Central memory CD8-positive, alpha-beta T cell (primary cell): ENCODE data around the gene NOL4L.
"Not testable (repeated sequence)": the region's sequence is repeated elsewhere in the genome, so short reads cannot be mapped to it uniquely, and the experiment has no call there.

Experiments
- ATAC-seq: fragments of 150-1000 bp; cut with Tn5 transposase; replicated peaks from 2 replicates; pipeline ENCODE4 v1.10.0; 2022; ENCODE audit warnings: mild to moderate bottlenecking, moderate FRiP score, moderate number of reproducible peaks; ENCODE audit not compliant: poor library complexity, severe bottlenecking; ENCODE audit errors: extremely low read depth
- DNase-seq, 2 donors: peaks; one replicate each; pipeline ENCODE4 v3.0.0; 2021; ENCODE audit warnings: low spot score in 2 of 2
- H3K27ac Mint-ChIP-seq: one replicate; pipeline ENCODE4 v1.8.0; 2022; ENCODE audit warnings: low read depth, mild to moderate bottlenecking, moderate library complexity, mixed read lengths
- H3K27me3 Mint-ChIP-seq: one replicate; pipeline ENCODE4 v1.8.0; 2022; ENCODE audit warnings: mixed read lengths
- H3K36me3 Mint-ChIP-seq: one replicate; pipeline ENCODE4 v1.8.0; 2022; ENCODE audit warnings: mild to moderate bottlenecking, moderate library complexity, mixed read lengths; ENCODE audit not compliant: insufficient read depth
- H3K4me1 Mint-ChIP-seq: one replicate; pipeline ENCODE4 v1.8.0; 2022; ENCODE audit warnings: mixed read lengths
- H3K4me3 Mint-ChIP-seq: one replicate; pipeline ENCODE4 v1.8.0; 2022; ENCODE audit warnings: mild to moderate bottlenecking, moderate library complexity, mixed read lengths
- H3K9me3 Mint-ChIP-seq: one replicate; pipeline ENCODE4 v1.8.0; 2022; ENCODE audit warnings: mixed read lengths

The NOL4L gene

GRCh38 chr20:32431457-32431856, 153.7 kb downstream of the NOL4L start:
- Mint-ChIP-seq H3K4me3 (no peak overlapping the region), H3K36me3 (peaks cover 70% of the 10 kb centered on the region), H3K27me3 (no peaks in the 10 kb centered on the region), H3K27ac (no peak overlapping the region), H3K9me3 (no peaks in the 10 kb centered on the region), H3K4me1 (peaks cover 11% of the 10 kb centered on the region)
- no peak for ATAC-seq
- no peak for DNase-seq

- H3K27me3 Mint-ChIP-seq = no peaks in the 10 kb centered on the region
- DNase-seq = no peak
- H3K36me3 Mint-ChIP-seq = peaks cover 61% of the 10 kb centered on the region
- H3K27ac Mint-ChIP-seq = no peak overlapping the region
- ATAC-seq = no peak
- peaks cover 15% of the 10 kb centered on the region for H3K4me1 Mint-ChIP-seq
- no peaks in the 10 kb centered on the region for H3K9me3 Mint-ChIP-seq
- no peak overlapping the region for H3K4me3 Mint-ChIP-seq
These were observed 155.3 kb downstream of the NOL4L start for GRCh38 chr20:32429745-32430360.

- no peak overlapping the region for H3K27ac Mint-ChIP-seq
- no peak overlapping the region for H3K4me3 Mint-ChIP-seq
- no peak for DNase-seq
- no peaks in the 10 kb centered on the region for H3K27me3 Mint-ChIP-seq
- ATAC-seq = no peak
- no peaks in the 10 kb centered on the region for H3K9me3 Mint-ChIP-seq
- H3K36me3 Mint-ChIP-seq = peaks cover 61% of the 10 kb centered on the region
- peaks cover 17% of the 10 kb centered on the region for H3K4me1 Mint-ChIP-seq
These were observed 155.8 kb downstream of the NOL4L start for GRCh38 chr20:32429343-32429742.

GRCh38 chr20:32427996-32428395, 157.1 kb downstream of the NOL4L start:
- H3K9me3 Mint-ChIP-seq = no peaks in the 10 kb centered on the region
- DNase-seq (no peak), ATAC-seq (no peak)
- peaks cover 48% of the 10 kb centered on the region for H3K36me3 Mint-ChIP-seq
- no peaks in the 10 kb centered on the region for H3K27me3 Mint-ChIP-seq
- H3K4me1 Mint-ChIP-seq = peaks cover 17% of the 10 kb centered on the region
- no peak overlapping the region for H3K27ac Mint-ChIP-seq
- H3K4me3 Mint-ChIP-seq = no peak overlapping the region

- H3K4me1 Mint-ChIP-seq = peaks cover 16% of the 10 kb centered on the region
- no peaks in the 10 kb centered on the region for H3K27me3 Mint-ChIP-seq
- DNase-seq (no peak), ATAC-seq (no peak)
- no peaks in the 10 kb centered on the region for H3K9me3 Mint-ChIP-seq
- no peak overlapping the region for H3K4me3 Mint-ChIP-seq
- H3K27ac Mint-ChIP-seq = no peak overlapping the region
- peaks cover 10% of the 10 kb centered on the region for H3K36me3 Mint-ChIP-seq
These were observed 163.8 kb downstream of the NOL4L start for GRCh38 chr20:32421290-32421689.

GRCh38 chr20:32418376-32418775, 166.8 kb downstream of the NOL4L start:
- ATAC-seq (no peak), DNase-seq (no peak)
- Mint-ChIP-seq H3K4me1 (peaks cover 31% of the 10 kb centered on the region), H3K36me3 (peaks cover 16% of the 10 kb centered on the region), H3K27me3 (no peaks in the 10 kb centered on the region), H3K27ac (no peak overlapping the region), H3K4me3 (no peak overlapping the region), H3K9me3 (no peaks in the 10 kb centered on the region)

- Mint-ChIP-seq H3K9me3 (no peaks in the 10 kb centered on the region), H3K4me3 (no peak overlapping the region), H3K36me3 (peaks cover 17% of the 10 kb centered on the region), H3K27ac (no peak overlapping the region), H3K27me3 (no peaks in the 10 kb centered on the region), H3K4me1 (peaks cover 34% of the 10 kb centered on the region)
- ATAC-seq (no peak), DNase-seq (no peak)
These were observed 168.9 kb downstream of the NOL4L start for GRCh38 chr20:32416206-32416605.

GRCh38 chr20:32415494-32415893, 169.6 kb downstream of the NOL4L start:
- peaks cover 34% of the 10 kb centered on the region for H3K4me1 Mint-ChIP-seq
- no peak for ATAC-seq

GRCh38 chr20:32411955-32412706, 173.0 kb downstream of the NOL4L start:
- DNase-seq = no peak
- H3K36me3 Mint-ChIP-seq = peaks cover 10% of the 10 kb centered on the region
- peaks cover 40% of the 10 kb centered on the region for H3K4me1 Mint-ChIP-seq
- ATAC-seq = no peak
- H3K27me3 Mint-ChIP-seq = no peaks in the 10 kb centered on the region
- peak overlapping the region; percentile 68 for H3K27ac Mint-ChIP-seq
- H3K4me3 Mint-ChIP-seq = no peak overlapping the region
- H3K9me3 Mint-ChIP-seq = no peaks in the 10 kb centered on the region

More at GRCh38 chr20:32415494-32415893, 169.6 kb downstream of the NOL4L start:
- Mint-ChIP-seq H3K27me3 (no peaks in the 10 kb centered on the region), H3K36me3 (peaks cover 14% of the 10 kb centered on the region), H3K4me3 (no peak overlapping the region), H3K27ac (peak overlapping the region; percentile 4), H3K9me3 (no peaks in the 10 kb centered on the region)
- DNase-seq = no peak

- ATAC-seq (peak; percentile 99), DNase-seq (peak; percentile 25 to 47)
- H3K36me3 Mint-ChIP-seq, H3K27me3 Mint-ChIP-seq, H3K9me3 Mint-ChIP-seq: not testable (repeated sequence)
- H3K4me3 Mint-ChIP-seq = peak overlapping the region; percentile 55
- peaks cover 37% of the 10 kb centered on the region for H3K4me1 Mint-ChIP-seq
- H3K27ac Mint-ChIP-seq = peak overlapping the region; percentile 62
These were observed 177.9 kb downstream of the NOL4L start for GRCh38 chr20:32407131-32407750.

- Mint-ChIP-seq H3K4me3 (no peak overlapping the region), H3K36me3 (peaks cover 6% of the 10 kb centered on the region), H3K27ac (peak overlapping the region; percentile 62), H3K4me1 (peaks cover 32% of the 10 kb centered on the region), H3K27me3 (no peaks in the 10 kb centered on the region), H3K9me3 (no peaks in the 10 kb centered on the region)
- ATAC-seq (no peak), DNase-seq (no peak)
These were observed 178.4 kb downstream of the NOL4L start for GRCh38 chr20:32406701-32407100.

- Mint-ChIP-seq H3K9me3 (no peaks in the 10 kb centered on the region), H3K4me1 (peaks cover 51% of the 10 kb centered on the region), H3K27me3 (no peaks in the 10 kb centered on the region), H3K27ac (peak overlapping the region; percentile 4), H3K4me3 (no peak overlapping the region), H3K36me3 (peaks cover 20% of the 10 kb centered on the region)
- DNase-seq = no peak
- ATAC-seq = no peak
These were observed 181.1 kb downstream of the NOL4L start for GRCh38 chr20:32404017-32404416.

GRCh38 chr20:32400476-32400875, 184.7 kb downstream of the NOL4L start:
- DNase-seq (no peak), ATAC-seq (no peak)
- peaks cover 28% of the 10 kb centered on the region for H3K36me3 Mint-ChIP-seq
- peak overlapping the region; percentile 29 for H3K27ac Mint-ChIP-seq
- no peaks in the 10 kb centered on the region for H3K9me3 Mint-ChIP-seq
- H3K4me1 Mint-ChIP-seq = peaks cover 43% of the 10 kb centered on the region
- H3K27me3 Mint-ChIP-seq = no peaks in the 10 kb centered on the region
- H3K4me3 Mint-ChIP-seq = no peak overlapping the region
